Bronchial epithelial cell (primary cell): Measurements from ENCODE around the gene CACNA1C. TPM values are rescaled to one million over a fixed set of nuclear protein-coding genes. Genes with fewer than 3 reads are reported as not detected.

ENCODE experiments used
- DNase-seq: peaks from one replicate; pipeline ENCODE4 v3.0.0-alpha.2; 2010; ENCODE audit warnings: low read depth
- FAIRE-seq: peaks from 2 replicates; lab custom pipeline; 2011; peaks lifted over from hg19 to GRCh38; lab: Jason Lieb, UNC
- H3K27me3 ChIP-seq: 2 replicates; pipeline ENCODE4 v1.5.1; 2011; ENCODE audit warnings: low read length; ENCODE audit not compliant: control insufficient read depth, insufficient read depth
- H3K36me3 ChIP-seq: 2 replicates; pipeline ENCODE4 v1.5.1; 2011; ENCODE audit warnings: low read length; ENCODE audit not compliant: control insufficient read depth, insufficient read depth
- H3K4me3 ChIP-seq: 2 replicates; pipeline ENCODE4 v1.5.1; 2011; ENCODE audit warnings: mild to moderate bottlenecking, low read depth, low read length, control low read depth
- total RNA-seq: library from RNA; depleted of rRNA; stranded (reverse); fragments of >200 nt; gene quantifications from 2 replicates; pipeline ENCODE4 v1.2.1, GENCODE V29; 2014
- TF ChIP-seq, protein P1 (sequence below): IDR thresholded peaks from 2 replicates; pipeline ENCODE4 v1.5.1; 2011; ENCODE audit warnings: mild to moderate bottlenecking, moderate library complexity, low read length, control low read depth, inconsistent platforms; ENCODE audit not compliant: insufficient read depth, severe bottlenecking

Gene CACNA1C
- total RNA-seq, 1 donor from 2014 or later, result not detected

DNA sequence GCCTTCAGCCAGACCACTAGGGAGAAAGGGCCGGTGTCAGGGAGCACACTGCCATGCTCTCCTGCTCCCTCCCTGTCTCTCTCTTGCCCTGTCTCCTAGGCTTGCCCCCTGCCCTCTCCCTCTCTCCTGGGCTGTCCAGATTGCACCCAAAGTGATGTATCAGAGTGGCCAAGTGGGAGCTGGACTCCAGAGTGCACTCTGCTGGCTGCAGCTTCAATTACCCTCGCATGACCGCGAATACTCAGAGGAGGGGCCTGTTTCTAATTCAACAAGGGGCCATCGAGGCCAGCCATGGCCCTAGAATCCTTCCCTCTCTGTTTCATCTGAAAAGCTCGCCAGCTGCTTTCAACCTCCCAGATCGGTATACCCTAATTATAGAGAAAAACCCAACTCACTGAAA, 535.6 kb downstream of the CACNA1C start:
- TF ChIP-seq, protein P1, sequence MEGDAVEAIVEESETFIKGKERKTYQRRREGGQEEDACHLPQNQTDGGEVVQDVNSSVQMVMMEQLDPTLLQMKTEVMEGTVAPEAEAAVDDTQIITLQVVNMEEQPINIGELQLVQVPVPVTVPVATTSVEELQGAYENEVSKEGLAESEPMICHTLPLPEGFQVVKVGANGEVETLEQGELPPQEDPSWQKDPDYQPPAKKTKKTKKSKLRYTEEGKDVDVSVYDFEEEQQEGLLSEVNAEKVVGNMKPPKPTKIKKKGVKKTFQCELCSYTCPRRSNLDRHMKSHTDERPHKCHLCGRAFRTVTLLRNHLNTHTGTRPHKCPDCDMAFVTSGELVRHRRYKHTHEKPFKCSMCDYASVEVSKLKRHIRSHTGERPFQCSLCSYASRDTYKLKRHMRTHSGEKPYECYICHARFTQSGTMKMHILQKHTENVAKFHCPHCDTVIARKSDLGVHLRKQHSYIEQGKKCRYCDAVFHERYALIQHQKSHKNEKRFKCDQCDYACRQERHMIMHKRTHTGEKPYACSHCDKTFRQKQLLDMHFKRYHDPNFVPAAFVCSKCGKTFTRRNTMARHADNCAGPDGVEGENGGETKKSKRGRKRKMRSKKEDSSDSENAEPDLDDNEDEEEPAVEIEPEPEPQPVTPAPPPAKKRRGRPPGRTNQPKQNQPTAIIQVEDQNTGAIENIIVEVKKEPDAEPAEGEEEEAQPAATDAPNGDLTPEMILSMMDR, result no peak
- H3K4me3 ChIP-seq, result no peak overlapping the region
- H3K27me3 ChIP-seq, result no peaks in the 10 kb centered on the region
- DNase-seq (no peak), FAIRE-seq (no peak)
- H3K36me3 ChIP-seq, result no peaks in the 10 kb centered on the region

DNA sequence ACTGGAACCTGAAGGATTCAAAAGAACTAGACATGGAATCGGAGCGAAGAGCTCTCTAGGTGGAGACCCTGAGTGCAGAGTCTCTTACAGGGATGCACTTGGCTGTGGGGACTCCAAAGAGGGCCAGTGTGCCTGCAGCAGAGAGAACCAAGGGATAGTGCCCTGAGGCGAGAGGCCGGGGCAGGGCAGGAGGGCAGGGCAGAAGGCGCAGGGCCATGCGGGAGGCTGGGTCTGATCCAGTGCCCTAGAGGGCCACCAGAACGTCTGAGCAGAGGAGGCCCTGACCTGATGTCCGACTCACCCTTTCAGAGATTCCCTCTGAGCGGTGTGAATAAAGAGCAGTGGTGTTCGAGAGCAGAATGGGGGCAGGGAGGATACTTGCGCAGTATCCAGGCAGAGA, 536.6 kb downstream of the CACNA1C start:
- no peaks in the 10 kb centered on the region for H3K27me3 ChIP-seq
- H3K36me3 ChIP-seq, result no peaks in the 10 kb centered on the region
- FAIRE-seq, result no peak
- H3K4me3 ChIP-seq, result no peak overlapping the region
- DNase-seq, result no peak
- TF ChIP-seq, protein P1, result no peak

DNA sequence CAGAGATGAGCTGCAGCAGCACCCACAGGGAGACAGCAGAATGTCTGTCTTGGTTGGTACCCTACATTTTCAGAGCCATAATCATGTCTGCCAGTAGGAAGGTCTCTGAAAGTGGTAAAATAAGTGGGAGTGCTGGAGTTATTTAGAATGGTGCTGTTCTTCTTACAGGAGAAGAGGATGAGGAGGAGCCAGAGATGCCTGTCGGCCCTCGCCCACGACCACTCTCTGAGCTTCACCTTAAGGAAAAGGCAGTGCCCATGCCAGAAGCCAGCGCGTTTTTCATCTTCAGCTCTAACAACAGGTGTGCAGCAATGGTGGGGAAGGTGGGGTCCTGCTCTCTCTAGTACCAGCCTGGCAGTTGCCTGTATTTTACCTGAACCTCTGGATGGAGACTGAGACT, 540.3 kb downstream of the CACNA1C start:
- no peaks in the 10 kb centered on the region for H3K27me3 ChIP-seq
- peak; percentile 55 for FAIRE-seq

DNA sequence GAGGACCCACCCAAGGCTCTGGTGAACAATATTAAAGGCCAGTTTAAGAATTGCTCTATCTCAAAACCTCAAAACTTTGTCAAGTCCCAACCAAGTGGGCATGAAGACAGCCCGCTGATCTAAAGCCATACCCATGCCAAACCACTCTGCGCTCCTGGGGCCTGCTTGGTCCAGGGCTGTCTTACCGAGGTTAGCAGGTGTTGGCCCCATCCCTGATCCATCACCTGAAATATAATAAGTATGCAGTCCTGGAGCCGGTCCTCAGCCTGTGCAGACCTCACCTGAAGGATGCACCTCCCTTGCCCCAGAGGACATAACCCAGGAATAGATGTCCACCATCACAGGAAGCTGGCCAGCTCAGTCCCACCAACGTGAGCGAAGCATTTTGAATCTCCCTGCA, 543.7 kb downstream of the CACNA1C start:
- H3K27me3 ChIP-seq, result no peaks in the 10 kb centered on the region
- TF ChIP-seq, protein P1, result no peak
- no peak for FAIRE-seq
- H3K36me3 ChIP-seq, result no peaks in the 10 kb centered on the region
- H3K4me3 ChIP-seq, result no peak overlapping the region
- no peak for DNase-seq

More for the DNA sequence above, 540.3 kb downstream of the CACNA1C start:
- Histone ChIP-seq H3K36me3 (no peaks in the 10 kb centered on the region), H3K4me3 (no peak overlapping the region)
- TF ChIP-seq, protein P1, result no peak
- no peak for DNase-seq

DNA sequence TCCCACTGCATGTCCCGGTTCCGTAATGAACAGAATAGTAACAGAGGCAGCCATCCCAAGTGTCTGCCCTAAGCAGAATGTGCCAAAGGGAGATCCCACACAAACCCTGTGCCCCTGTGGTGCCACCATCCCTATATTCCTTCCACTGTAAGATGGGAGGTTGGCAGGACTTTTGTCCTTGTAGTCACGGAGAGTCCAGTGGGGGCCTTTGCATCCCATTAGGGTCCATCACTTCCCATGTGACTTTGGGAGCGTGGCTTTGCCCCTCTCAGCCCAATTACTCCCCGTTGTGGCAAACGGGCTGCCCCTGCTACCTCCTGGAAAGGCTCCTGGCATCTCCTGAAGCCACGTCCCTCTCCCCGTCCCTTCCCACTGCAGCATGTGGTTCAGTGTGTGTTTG, 552.5 kb downstream of the CACNA1C start:
- FAIRE-seq (peak; percentile 47), DNase-seq (no peak)
- no peaks in the 10 kb centered on the region for H3K36me3 ChIP-seq
- H3K27me3 ChIP-seq, result no peaks in the 10 kb centered on the region
- TF ChIP-seq, protein P1, result no peak
- no peak overlapping the region for H3K4me3 ChIP-seq

DNA sequence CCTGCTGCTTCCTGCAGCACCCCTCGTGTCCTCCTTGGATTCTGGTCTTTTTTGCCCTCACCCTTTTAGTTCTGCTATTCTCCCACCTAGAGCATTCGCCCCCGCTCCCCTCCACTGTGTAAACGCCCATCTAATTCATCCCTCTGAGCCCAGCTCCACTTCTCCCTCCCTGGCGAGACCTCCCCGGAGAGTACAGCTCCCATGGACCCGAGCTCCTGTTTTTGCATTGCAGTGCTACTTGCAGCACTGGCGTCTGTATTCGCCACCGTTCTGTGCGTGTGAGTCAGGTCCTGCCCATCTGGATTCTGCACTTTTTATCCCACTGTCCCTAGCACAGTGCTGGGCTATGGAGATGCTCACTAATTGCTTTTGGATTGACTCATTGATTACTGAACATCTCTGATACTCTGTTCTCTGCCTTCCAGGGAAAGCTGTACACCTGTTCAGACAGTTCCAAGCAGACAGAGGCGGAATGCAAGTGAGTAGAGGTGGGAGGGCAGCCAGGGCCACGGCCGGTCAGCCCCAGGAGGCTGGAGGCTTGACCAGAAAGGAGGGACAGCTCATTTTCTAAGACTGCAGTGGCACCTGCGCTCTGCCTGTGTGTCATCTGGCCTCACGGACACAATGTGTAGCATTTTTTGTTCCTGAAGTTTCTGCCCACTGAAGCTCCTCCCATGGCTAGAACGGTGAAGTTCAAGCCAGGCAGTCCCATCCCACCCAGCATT, 553.6 kb downstream of the CACNA1C start:
- H3K27me3 ChIP-seq, result no peaks in the 10 kb centered on the region

More for the DNA sequence above, 553.6 kb downstream of the CACNA1C start:
- TF ChIP-seq, protein P1, result no peak
- no peak for DNase-seq
- Histone ChIP-seq H3K4me3 (no peak overlapping the region), H3K36me3 (no peaks in the 10 kb centered on the region)
- FAIRE-seq, result no peak
